ENCODE measurements around the gene TLX3.

Gene TLX3

DNA sequence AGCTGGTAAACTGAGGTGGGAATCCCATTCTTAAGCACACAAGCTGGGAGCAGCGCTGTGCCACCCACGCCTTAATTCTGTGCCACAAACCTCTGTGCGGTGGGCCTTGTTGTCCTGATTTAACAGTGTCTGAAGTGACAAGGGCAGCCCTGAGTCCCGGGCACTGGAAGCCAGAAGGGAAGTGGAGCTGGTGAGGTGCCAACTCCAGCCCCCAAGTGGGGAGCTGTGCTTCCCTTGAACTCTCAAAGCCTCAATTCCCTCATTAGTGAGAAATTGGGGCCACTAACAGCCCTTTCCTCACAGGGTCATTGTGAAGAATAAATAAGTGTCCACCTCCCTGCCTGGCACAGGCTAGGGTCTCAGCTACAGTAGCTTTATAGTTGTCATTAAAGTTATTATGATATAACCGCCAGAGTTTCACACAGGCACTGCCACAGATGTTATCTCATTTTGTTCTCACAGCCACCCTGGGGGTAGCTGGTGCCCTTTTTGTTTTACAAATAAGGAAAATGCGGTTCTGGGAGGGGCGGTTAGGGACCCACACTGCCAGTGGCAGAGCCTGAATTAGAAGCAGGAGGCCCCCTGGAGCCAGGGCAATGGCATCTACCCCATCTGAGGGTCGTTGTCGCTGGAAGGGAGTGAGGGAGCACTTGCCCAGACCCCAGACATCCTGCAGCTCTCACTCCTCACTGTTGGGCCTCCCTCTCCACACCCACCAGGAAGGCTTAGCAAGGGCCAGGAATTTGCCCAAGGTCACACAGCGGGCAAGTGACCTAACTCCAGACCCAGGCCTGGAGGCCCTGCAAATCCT is 2.1 kb upstream of the TLX3 start:
- peak; percentile 2 for DNase-seq

GRCh38 chr5:171307789-171308452 is 1.1 kb upstream of the TLX3 start:
- no peak for DNase-seq

GRCh38 chr5:171309276-171310211 is 496 bp downstream of the TLX3 start:
- DNase-seq = no peak

- no peak for DNase-seq
Measured at GRCh38 chr5:171310212-171310818, 1.3 kb downstream of the TLX3 start.

GRCh38 chr5:171310819-171311321 is 1.8 kb downstream of the TLX3 start:
- DNase-seq = no peak

- no peak for DNase-seq
Measured at GRCh38 chr5:171311322-171312077, 2.5 kb downstream of the TLX3 start.

DNA sequence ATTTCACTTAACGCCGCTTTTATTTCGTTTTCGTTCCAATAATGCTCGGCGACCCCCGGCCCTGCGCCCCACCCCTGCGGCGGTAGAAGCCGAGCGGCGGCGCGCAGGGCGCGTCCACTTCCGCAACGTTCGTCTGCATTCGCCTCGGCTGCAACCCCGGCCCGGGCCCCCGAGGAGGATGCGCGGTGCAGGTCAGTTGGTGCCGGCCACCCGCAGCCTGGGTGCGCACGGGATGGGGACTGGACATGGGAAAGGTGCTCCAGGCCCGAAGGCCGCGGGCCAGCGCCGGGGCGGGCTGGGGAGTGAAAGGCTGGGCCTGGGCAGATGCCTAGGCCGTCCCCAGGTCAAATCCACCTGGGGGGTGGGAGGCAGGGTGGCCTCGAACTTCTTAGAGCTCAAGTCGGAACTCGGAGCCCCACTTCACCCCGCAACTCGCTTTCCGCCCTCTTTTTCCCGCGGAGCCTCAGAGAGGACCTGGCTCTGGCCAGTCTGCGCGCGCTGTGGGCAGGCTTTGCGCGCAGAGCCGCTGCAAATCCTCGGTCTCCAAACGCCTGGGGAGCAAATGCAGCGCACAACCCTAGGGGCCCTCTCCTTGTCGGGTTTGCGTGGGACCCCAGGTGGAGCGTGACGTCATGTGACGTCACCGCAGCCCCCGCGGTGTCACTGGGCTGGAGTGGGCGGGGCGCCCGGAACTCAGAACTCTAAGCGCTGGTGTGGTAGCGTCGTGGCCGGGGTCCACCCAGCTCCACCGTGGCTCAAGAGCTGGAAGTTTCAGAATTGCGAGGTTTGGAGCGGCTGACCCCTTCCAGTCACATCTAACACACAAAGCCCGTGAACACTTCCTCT is 3.3 kb downstream of the TLX3 start:
- no peak for DNase-seq

DNA sequence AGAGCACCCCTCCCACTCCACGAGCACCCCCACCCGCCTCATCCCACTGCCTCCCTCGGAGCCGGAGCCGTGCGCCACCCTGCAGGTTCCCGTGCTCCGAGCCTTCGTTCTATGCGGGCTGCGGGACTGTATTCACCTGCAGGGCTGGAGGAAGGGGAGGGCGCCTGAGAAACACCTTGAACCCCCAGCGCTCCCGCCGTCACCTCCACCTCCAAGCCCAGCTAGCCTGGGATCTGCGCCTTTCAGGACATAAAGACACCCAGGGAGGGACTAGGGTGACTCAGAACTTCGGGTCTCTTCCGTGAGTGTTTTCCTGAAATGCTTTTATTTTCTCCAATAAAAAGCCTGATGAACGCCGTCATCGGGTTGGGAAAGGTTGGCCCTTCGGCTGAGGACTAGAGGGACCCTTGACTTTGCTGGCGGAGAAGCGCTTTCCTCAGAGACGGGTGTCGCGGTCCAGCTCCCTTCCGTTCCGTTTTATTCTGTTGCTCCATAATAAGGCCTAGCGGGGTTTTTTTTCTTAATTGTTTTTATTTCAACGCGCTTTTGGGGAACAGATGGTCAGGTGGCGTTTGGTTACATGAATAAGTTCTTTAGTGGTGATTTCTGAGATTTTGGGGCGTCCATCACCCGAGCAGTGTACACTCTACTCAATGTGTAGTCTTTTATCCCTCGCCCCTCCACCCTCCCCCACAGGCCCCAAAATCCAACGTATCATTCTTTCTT is 4.6 kb downstream of the TLX3 start:
- DNase-seq = no peak

DNA sequence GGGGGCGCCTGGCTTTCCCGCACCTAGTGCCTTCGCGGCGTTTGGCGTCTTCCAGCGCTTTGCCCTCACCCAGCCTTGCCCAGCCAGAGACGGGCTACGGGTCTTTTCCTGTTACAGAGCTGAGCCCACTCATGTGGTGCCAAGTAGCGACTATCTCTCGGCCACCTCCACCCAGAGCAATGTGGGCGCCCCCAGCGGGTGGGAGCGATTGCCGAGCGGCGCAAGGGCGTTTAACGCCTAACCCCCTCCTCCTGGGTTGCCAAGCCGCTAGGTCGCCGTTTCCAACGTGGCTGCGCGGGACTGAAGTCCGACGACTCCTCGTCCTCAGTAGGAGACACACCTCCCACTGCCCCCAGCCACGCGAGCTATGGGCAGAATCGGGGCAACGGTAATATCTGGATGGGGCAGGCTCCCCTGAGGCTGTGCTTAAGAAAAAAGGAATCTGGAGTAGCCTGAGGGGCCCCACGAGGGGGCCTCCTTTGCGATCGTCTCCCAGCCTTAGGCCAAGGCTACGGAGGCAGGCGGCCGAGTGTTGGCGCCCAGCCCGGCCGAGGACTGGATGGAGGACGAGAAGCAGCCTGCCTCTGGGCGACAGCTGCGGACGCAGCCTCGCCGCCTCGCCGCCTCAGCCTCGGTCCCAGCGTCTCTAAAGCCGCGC is 5.8 kb downstream of the TLX3 start:
- no peak for DNase-seq

DNA sequence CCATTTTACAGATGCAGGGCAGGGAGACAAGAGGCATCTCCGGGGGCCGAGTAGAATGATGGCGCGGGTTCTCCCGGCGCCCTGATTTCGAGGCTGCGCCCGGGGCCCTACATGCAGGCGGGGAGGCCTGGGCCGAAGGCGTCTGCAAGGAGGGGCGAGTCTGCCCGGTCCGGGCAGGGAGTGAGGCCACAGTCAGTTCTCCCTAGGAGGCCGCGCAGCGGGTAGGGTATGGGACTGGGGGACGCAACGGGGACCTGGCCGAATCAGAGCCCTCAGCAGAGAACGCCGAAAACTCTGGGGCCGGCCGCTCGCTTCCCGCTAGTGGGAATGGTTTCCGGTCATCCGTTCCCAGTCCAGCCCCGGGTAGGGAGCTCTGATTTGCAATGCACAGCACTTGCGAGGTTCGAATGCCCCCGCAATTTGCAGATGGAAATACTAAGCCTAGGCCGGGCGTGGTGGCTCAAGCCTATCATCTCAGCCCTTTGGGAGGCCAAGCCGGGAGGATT is 6.4 kb downstream of the TLX3 start:
- DNase-seq = no peak

DNA sequence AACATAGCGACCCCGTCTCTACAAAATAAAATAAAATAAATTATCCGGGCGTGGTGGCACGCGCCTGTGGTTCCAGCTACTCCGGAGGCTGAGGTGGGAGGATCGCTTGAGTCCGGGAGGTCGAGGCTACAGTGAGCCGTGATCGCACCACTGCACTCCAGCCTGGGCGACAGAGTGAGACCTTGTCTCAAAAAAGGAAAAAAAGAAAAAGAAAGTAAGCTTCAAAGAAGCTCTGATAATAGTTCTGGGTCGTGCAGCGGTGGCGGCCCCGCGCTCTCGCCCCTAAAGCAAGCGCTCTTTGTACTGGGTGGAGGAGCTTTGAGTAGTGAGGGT is 6.8 kb downstream of the TLX3 start:
- no peak for DNase-seq

- DNase-seq = no peak
Measured at GRCh38 chr5:171316258-171317121, 7.4 kb downstream of the TLX3 start.

GRCh38 chr5:171317230-171317629 is 8.2 kb downstream of the TLX3 start:
- DNase-seq = no peak

GRCh38 chr5:171318026-171318425 is 9.0 kb downstream of the TLX3 start:
- no peak for DNase-seq

GRCh38 chr5:171321447-171321846 is 12.4 kb downstream of the TLX3 start:
- DNase-seq = no peak

GRCh38 chr5:171322527-171322926 is 13.5 kb downstream of the TLX3 start:
- no peak for DNase-seq

DNA sequence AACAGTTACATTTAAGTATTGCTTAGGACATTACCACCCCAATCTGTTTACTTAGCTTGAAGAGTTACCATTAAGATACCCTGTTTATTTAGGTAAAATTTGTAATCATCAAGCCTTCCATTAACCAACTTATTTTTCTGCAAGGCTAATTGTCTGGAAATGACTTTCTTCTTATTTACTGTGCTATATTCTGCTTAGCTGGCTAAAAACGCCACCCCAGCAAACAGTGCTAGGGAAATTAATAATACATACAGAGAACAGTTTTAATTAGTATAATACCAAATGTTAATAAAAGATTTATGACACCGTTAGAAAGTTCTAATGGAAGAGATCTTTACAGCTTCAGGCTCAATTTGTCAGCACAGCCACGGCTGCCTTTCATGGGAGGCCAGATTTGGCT is 14.0 kb downstream of the TLX3 start:
- DNase-seq = peak; percentile 8

GRCh38 chr5:171323806-171324632 is 15.0 kb downstream of the TLX3 start:
- no peak for DNase-seq
